Effector memory CD4-positive, alpha-beta T cell (primary cell): ENCODE results near the gene NLRP4.

Experiments used
- DNase-seq, 3 donors: peaks; one replicate each; pipeline ENCODE4 v3.0.0-alpha.2; 2020
- H3K27ac ChIP-seq: 2 replicates; pipeline ENCODE4 v1.7.0; 2013; ENCODE audit warnings: mild to moderate bottlenecking, low read length, moderate library complexity; ENCODE audit not compliant: insufficient read depth, poor library complexity, severe bottlenecking
- H3K27me3 ChIP-seq: replicated peaks from 2 replicates; pipeline ENCODE4 v1.7.0; 2013; ENCODE audit warnings: mild to moderate bottlenecking, low read length; ENCODE audit not compliant: insufficient read depth, control insufficient read depth, poor library complexity, severe bottlenecking
- H3K36me3 ChIP-seq: 2 replicates; pipeline ENCODE4 v1.7.0; 2013; ENCODE audit warnings: mild to moderate bottlenecking, low read length, moderate library complexity; ENCODE audit not compliant: control insufficient read depth, insufficient read depth
- H3K4me1 ChIP-seq: 2 replicates; pipeline ENCODE4 v1.7.0; 2013; ENCODE audit warnings: low read length, mild to moderate bottlenecking; ENCODE audit not compliant: control insufficient read depth, insufficient read depth, poor library complexity, severe bottlenecking
- H3K4me3 ChIP-seq: 2 replicates; pipeline ENCODE4 v1.7.0; 2013; ENCODE audit warnings: low read length, low read depth, mild to moderate bottlenecking; ENCODE audit not compliant: insufficient read depth, poor library complexity, severe bottlenecking
- H3K9me3 ChIP-seq: 2 replicates; pipeline ENCODE4 v1.7.0; 2013; ENCODE audit warnings: mild to moderate bottlenecking, low read length, moderate library complexity; ENCODE audit not compliant: control insufficient read depth

The NLRP4 gene

GRCh38 chr19:55867101-55867500 is 30.8 kb downstream of the NLRP4 start:
- Histone ChIP-seq H3K27ac (no peak overlapping the region), H3K27me3 (no peaks in the 10 kb centered on the region), H3K4me1 (no peaks in the 10 kb centered on the region), H3K36me3 (no peaks in the 10 kb centered on the region), H3K4me3 (no peak overlapping the region), H3K9me3 (no peaks in the 10 kb centered on the region)
- no peak for DNase-seq

- H3K9me3 ChIP-seq: no peaks in the 10 kb centered on the region
- H3K27me3 ChIP-seq: no peaks in the 10 kb centered on the region
- H3K36me3 ChIP-seq: no peaks in the 10 kb centered on the region
- H3K4me1 ChIP-seq: no peaks in the 10 kb centered on the region
- no peak overlapping the region for H3K4me3 ChIP-seq
- H3K27ac ChIP-seq: no peak overlapping the region
- no peak for DNase-seq
These were observed 34.4 kb downstream of the NLRP4 start for GRCh38 chr19:55870736-55871135.

GRCh38 chr19:55877211-55877610 is 40.9 kb downstream of the NLRP4 start:
- no peaks in the 10 kb centered on the region for H3K36me3 ChIP-seq
- H3K4me3 ChIP-seq: no peak overlapping the region
- no peak for DNase-seq
- H3K27me3 ChIP-seq: no peaks in the 10 kb centered on the region
- no peak overlapping the region for H3K27ac ChIP-seq
- H3K9me3 ChIP-seq: no peaks in the 10 kb centered on the region
- no peaks in the 10 kb centered on the region for H3K4me1 ChIP-seq

GRCh38 chr19:55882626-55883025 is 46.3 kb downstream of the NLRP4 start:
- H3K27ac ChIP-seq: no peak overlapping the region
- no peak overlapping the region for H3K4me3 ChIP-seq
- no peaks in the 10 kb centered on the region for H3K9me3 ChIP-seq
- no peaks in the 10 kb centered on the region for H3K4me1 ChIP-seq
- DNase-seq: no peak
- no peaks in the 10 kb centered on the region for H3K27me3 ChIP-seq
- no peaks in the 10 kb centered on the region for H3K36me3 ChIP-seq

GRCh38 chr19:55898911-55899310 is 62.6 kb downstream of the NLRP4 start:
- Histone ChIP-seq H3K4me3 (no peak overlapping the region), H3K4me1 (no peaks in the 10 kb centered on the region), H3K27me3 (no peaks in the 10 kb centered on the region), H3K36me3 (no peaks in the 10 kb centered on the region), H3K27ac (no peak overlapping the region), H3K9me3 (no peaks in the 10 kb centered on the region)
- no peak for DNase-seq

GRCh38 chr19:55901369-55902079 is 65.2 kb downstream of the NLRP4 start:
- H3K27me3 ChIP-seq: no peaks in the 10 kb centered on the region
- H3K4me1 ChIP-seq: no peaks in the 10 kb centered on the region
- no peak overlapping the region for H3K27ac ChIP-seq
- no peaks in the 10 kb centered on the region for H3K9me3 ChIP-seq
- DNase-seq: no peak
- H3K36me3 ChIP-seq: no peaks in the 10 kb centered on the region
- H3K4me3 ChIP-seq: no peak overlapping the region

GRCh38 chr19:55902080-55902751 is 65.9 kb downstream of the NLRP4 start:
- Histone ChIP-seq H3K36me3 (no peaks in the 10 kb centered on the region), H3K27me3 (no peaks in the 10 kb centered on the region), H3K4me1 (no peaks in the 10 kb centered on the region), H3K27ac (no peak overlapping the region), H3K4me3 (no peak overlapping the region), H3K9me3 (no peaks in the 10 kb centered on the region)
- DNase-seq: no peak

GRCh38 chr19:55907286-55907685 is 70.9 kb downstream of the NLRP4 start:
- no peaks in the 10 kb centered on the region for H3K9me3 ChIP-seq
- H3K4me1 ChIP-seq: no peaks in the 10 kb centered on the region
- no peak for DNase-seq
- H3K4me3 ChIP-seq: no peak overlapping the region
- no peak overlapping the region for H3K27ac ChIP-seq
- H3K36me3 ChIP-seq: no peaks in the 10 kb centered on the region
- H3K27me3 ChIP-seq: no peaks in the 10 kb centered on the region

GRCh38 chr19:55907746-55908145 is 71.4 kb downstream of the NLRP4 start:
- Histone ChIP-seq H3K4me1 (no peaks in the 10 kb centered on the region), H3K27me3 (no peaks in the 10 kb centered on the region), H3K9me3 (no peaks in the 10 kb centered on the region), H3K27ac (no peak overlapping the region), H3K36me3 (no peaks in the 10 kb centered on the region), H3K4me3 (no peak overlapping the region)
- DNase-seq: no peak

GRCh38 chr19:55909801-55910200 is 73.5 kb downstream of the NLRP4 start:
- H3K9me3 ChIP-seq: no peaks in the 10 kb centered on the region
- DNase-seq: no peak

More at GRCh38 chr19:55909801-55910200, 73.5 kb downstream of the NLRP4 start:
- Histone ChIP-seq H3K4me1 (no peaks in the 10 kb centered on the region), H3K27ac (no peak overlapping the region), H3K36me3 (no peaks in the 10 kb centered on the region), H3K4me3 (no peak overlapping the region), H3K27me3 (no peaks in the 10 kb centered on the region)
